22Rv1 (cell line): Measurements from ENCODE around the gene ZNF609.

Experiments used
- H3K27ac ChIP-seq: fragments of 450-650 bp; 2 replicates; pipeline ENCODE4 v1.5.1; 2017
- CTCF ChIP-seq: fragments of 450-650 bp; IDR thresholded peaks from 2 replicates; pipeline ENCODE4 v1.5.1; 2017; ENCODE audit warnings: mild to moderate bottlenecking
- ZFX ChIP-seq: fragments of 450-650 bp; IDR thresholded peaks from 2 replicates; pipeline ENCODE4 v1.6.1; 2017; ENCODE audit warnings: antibody characterized with exemption, borderline replicate concordance

ZNF609 gene

GRCh38 chr15:64610257-64610919 is 150.0 kb downstream of the ZNF609 start:
- no peak for TF ChIP-seq CTCF
- no peak overlapping the region for H3K27ac ChIP-seq

GRCh38 chr15:64611085-64611725 is 150.8 kb downstream of the ZNF609 start:
- no peak overlapping the region for H3K27ac ChIP-seq
- TF ChIP-seq CTCF = no peak
- TF ChIP-seq ZFX = no peak

GRCh38 chr15:64614519-64614918 is 154.1 kb downstream of the ZNF609 start:
- TF ChIP-seq ZFX (no peak), CTCF (no peak)
- H3K27ac ChIP-seq = no peak overlapping the region

- no peak overlapping the region for H3K27ac ChIP-seq
- no peak for TF ChIP-seq CTCF
- TF ChIP-seq ZFX = no peak
These were observed 157.3 kb downstream of the ZNF609 start for GRCh38 chr15:64617727-64618126.

GRCh38 chr15:64618138-64618537 is 157.8 kb downstream of the ZNF609 start:
- H3K27ac ChIP-seq = no peak overlapping the region
- no peak for TF ChIP-seq CTCF
- TF ChIP-seq ZFX = no peak

- no peak overlapping the region for H3K27ac ChIP-seq
- TF ChIP-seq ZFX (no peak), CTCF (no peak)
These were observed 158.2 kb downstream of the ZNF609 start for GRCh38 chr15:64618540-64618939.
